ENCODE data around the gene PPIP5K1.
"Not testable (repeated sequence)": the region's sequence is repeated elsewhere in the genome, so short reads cannot be mapped to it uniquely, and the experiment has no call there.

Gene PPIP5K1

GRCh38 chr15:43544266-43544665 lies 45.7 kb downstream of the PPIP5K1 start:
- no peak for DNase-seq

GRCh38 chr15:43541785-43542184 lies 48.2 kb downstream of the PPIP5K1 start:
- DNase-seq, result no peak

- no peak for DNase-seq
Measured at GRCh38 chr15:43538091-43538490, 51.9 kb downstream of the PPIP5K1 start.

- DNase-seq, result no peak
Measured at GRCh38 chr15:43534897-43535296, 55.1 kb downstream of the PPIP5K1 start.

GRCh38 chr15:43532826-43533225 lies 57.2 kb downstream of the PPIP5K1 start:
- DNase-seq, result not testable (repeated sequence)

GRCh38 chr15:43531018-43531670 lies 58.9 kb downstream of the PPIP5K1 start:
- DNase-seq, result no peak

- no peak for DNase-seq
Measured at GRCh38 chr15:43529587-43530345, 60.2 kb downstream of the PPIP5K1 start.

GRCh38 chr15:43529141-43529540 lies 60.9 kb downstream of the PPIP5K1 start:
- no peak for DNase-seq

- DNase-seq, result no peak
Measured at GRCh38 chr15:43528542-43529007, 61.4 kb downstream of the PPIP5K1 start.

- no peak for DNase-seq
Measured at GRCh38 chr15:43527802-43528541, 62.0 kb downstream of the PPIP5K1 start.

GRCh38 chr15:43527016-43527801 lies 62.8 kb downstream of the PPIP5K1 start:
- no peak for DNase-seq

GRCh38 chr15:43526261-43526930 lies 63.6 kb downstream of the PPIP5K1 start:
- no peak for DNase-seq

- no peak for DNase-seq
Measured at GRCh38 chr15:43525131-43525530, 64.9 kb downstream of the PPIP5K1 start.

GRCh38 chr15:43524254-43524845 lies 65.7 kb downstream of the PPIP5K1 start:
- DNase-seq, result no peak

- DNase-seq, result no peak
Measured at GRCh38 chr15:43523646-43524045, 66.4 kb downstream of the PPIP5K1 start.

- no peak for DNase-seq
Measured at GRCh38 chr15:43522247-43522646, 67.8 kb downstream of the PPIP5K1 start.

- DNase-seq, result no peak
Measured at GRCh38 chr15:43521419-43521818, 68.6 kb downstream of the PPIP5K1 start.

GRCh38 chr15:43520138-43520537 lies 69.9 kb downstream of the PPIP5K1 start:
- DNase-seq, result no peak

GRCh38 chr15:43519196-43519595 lies 70.8 kb downstream of the PPIP5K1 start:
- no peak for DNase-seq

- peak; percentile 51 for DNase-seq
Measured at GRCh38 chr15:43518197-43518761, 71.7 kb downstream of the PPIP5K1 start.

Data from NCI-H345 (cell line).